Activated effector memory CD4-positive, alpha-beta T cell treated with Interleukin-2 at 50 U/mL for 16 hours (primary cell): Measurements from ENCODE around the gene PCBD2.

Source experiments
- DNase-seq: peaks from one replicate; pipeline ENCODE4 v3.0.0-alpha.2; 2020

PCBD2 gene

DNA sequence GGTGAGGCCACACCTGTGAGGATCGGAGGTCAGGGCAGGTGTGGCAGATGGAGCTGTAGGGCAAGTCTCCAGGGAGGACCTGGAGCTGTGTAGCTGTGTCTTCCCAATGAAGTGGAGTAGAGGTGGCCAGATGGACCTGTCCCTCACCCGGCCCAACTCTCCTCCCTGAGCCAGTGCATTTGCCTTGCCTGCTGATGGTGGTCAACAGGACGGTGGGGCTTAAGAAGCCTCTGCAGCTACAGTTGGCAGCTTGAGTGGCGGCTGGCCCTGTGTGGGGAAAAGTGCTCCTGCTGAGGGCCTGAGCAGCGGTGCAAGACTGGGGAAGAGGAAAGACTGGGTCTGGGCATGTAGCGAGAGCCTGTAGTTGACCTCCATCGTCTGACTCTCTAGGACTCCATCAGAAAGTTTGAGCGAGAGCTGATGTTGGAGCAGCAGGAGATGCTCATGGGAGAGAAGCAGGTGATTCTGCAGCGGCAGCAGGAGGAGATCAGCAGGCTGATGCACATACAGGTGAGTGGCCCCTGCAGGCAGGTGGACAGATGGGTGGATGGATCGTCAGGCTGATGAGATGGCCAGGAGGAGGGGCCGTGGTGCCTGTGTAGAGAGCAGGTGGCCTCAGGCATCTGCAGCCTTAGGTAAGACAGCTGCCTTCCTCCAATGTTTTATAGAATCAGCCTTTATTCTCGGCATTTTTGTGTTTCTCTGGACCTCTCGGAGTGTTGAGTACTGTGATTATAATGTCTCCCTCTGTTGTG is 104.2 kb downstream of the PCBD2 start:
- DNase-seq = no peak

DNA sequence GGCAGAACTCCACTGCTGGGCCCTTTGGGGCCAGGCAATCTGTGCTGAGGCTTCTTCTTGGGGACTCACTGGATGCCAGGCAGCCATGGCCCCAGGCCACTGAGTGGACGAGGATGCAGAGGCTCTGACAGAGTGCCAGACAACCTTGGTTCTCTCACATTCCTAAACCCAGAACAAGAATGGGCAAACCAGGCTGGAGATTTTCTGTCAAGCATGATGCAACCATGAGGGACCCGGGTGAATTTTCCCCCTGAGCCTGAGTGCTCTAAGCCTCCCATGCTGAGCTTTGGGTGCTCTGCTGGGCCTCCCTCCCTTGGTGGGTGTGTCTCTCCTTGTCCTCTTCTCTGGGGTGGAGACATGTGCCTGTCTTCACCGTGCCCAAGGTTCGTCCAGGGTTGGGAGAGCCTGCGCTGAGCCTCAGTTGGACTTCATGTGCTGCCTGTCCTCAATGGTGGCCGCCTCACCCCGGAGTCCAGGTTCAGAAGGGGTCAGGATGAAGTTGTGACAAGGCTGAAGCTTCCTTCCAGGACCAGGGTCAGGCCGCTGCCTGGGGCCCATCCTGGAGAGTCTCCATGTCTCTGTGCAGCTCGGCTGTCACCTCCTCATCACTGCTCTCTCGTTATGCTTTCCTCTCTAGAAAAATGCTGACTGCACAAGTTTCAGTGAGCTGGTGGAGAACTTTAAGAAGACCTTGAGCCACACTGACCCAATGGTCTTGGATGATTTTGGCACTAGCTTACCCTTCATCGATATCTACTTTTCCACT is 105.0 kb downstream of the PCBD2 start:
- no peak for DNase-seq

DNA sequence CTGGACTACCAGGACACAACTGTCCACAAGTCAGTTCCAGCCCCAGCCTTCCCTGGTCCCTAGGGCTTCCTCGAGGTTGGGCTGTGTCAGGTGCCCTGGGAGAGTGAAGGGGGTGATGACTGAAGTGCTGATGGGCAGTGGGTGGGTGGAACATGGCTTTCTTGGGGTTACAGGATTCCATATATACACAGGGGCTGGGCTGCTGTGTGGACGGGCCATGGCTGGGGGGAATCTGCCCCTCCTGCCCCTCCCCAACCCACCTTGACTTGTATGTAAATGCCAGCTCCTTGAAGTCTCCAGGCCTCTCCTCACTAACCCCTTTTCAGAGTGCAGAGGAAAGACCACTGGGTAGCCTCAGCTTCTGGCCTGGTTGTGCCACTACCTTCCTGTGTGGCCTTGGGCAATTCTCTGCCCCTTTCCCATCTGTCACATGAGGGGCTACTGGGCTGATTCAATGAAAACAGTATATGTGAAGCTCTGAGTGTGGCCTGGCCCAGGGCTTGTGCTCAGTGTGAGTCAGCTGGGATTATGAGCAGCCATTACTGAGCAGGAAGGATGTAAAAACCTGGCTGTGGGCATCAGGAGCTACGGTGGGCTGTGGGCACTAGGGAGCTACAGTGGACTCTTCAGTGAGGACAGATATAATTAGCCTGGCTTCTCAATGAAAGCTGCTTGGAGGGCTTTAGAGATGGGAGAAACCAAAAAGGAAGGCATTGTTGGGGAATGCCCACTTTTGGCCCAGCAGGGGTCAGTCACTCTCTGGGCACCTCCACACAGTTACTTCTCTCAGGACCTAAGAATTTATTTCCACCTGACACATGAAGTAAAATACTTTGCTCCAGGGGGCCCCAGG is 105.8 kb downstream of the PCBD2 start:
- DNase-seq = no peak

DNA sequence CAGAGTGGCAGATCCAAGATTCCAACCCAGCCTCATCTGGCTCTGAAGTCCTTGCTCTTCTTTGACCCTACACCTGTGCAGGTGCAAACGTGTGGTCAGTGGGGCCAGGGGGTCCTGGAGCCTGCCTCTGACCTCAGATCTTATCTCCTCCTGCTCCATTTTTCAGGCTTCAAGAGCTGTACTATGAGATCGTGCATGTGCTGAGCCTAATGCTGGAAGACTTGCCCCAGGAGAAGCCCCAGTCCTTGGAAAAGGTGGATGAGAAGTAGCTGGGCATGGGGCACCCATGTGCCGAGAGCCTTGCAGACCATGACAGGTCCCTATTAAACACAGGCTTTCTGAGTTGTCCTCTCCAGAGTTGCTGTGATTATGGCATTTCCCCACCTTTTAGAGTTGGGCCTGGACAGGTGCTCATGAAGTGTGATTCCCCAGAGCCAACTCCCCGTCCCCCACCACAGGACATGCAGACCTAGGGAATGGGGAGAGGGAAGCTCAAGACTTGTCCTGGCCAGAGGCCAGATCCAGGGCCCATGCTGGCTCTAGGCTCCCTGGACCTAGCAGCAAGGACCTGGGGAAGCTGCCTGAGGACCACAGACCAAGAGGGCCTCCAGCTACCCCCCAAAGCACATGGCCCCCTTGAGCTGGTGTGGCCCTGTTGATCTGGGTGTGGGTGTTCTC is 106.6 kb downstream of the PCBD2 start:
- no peak for DNase-seq

DNA sequence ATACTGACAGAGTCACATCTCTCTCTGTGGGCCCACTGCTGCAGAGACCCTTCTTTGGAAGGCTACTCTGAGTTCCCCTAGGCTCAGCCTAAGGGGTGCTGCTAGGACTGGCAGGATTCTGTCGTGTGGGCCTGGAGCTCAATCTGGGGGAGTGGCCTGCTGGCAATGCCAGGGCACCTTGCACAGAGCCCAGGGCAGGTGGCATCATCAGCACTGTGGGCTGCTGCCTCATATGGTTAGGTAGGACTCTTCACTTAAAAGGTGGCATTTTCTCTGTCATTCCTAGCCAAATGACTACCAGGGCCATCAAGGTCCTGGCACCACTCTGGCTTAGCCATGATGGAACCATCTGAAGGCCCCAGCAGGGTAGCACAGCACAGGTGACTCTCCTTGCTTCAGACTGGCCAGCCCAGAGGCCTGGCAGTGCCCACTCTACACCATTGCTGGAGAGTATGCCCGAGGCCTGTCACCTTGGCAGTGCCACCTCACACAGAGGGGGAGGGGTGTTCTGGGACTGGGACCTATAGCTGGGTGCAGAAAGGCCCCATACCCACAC is 107.2 kb downstream of the PCBD2 start:
- no peak for DNase-seq
